ENCODE measurements around the gene ATP1A1. TPM values are rescaled to one million over a fixed set of nuclear protein-coding genes. Genes with fewer than 3 reads are reported as not detected.
A peak's percentile ranks its signal among the peaks of the same experiment; 100 is the strongest.

The ATP1A1 gene
- total and polyA plus RNA-seq, 2 experiments from 2014 or later: 66.4 to 116 TPM

DNA sequence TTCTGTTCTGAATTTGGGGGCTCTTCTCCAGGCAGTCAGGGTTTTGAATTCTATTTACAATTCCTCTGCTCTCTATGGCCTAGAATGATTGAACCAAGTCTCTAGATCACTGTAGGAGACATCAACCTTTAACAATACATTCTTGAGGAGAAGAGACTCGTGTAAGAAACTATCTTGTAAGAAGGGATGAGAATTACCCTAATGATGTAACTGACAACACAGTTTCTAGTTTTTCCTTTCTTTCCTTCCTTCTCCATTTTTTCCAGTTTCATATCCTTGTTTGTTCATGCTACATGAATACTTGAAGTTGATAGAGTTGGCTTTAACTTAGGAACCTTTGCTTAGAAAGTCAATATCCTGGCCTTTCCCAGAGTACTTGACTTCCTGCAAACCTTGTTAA is 1.3 kb upstream of the ATP1A1 start:
- WGBS, 2 experiments (ENCODE audit: low coverage in 1 of 2, low lambda C conversion rate in 2 of 2, missing lambda C conversion rate in 2 of 2): 29 to 39% methylated on average over 1 of the region's 1 CpG

GRCh38 chr1:116372191-116372590 is 853 bp upstream of the ATP1A1 start:
- Histone ChIP-seq H3K27me3 (replicated peaks; ENCODE audit: insufficient read depth) (no peaks in the 10 kb centered on the region), H3K4me1 (ENCODE audit: insufficient read depth) (peaks cover 27% of the 10 kb centered on the region), H3F3A (ENCODE audit: insufficient read depth) (peaks cover 32% of the 10 kb centered on the region), H3K9ac (peak overlapping the region; percentile 95), H3K36me3 (ENCODE audit: low read depth) (no peaks in the 10 kb centered on the region), H3K4me3 (peak overlapping the region; percentile 98), H3K27ac (peak overlapping the region; percentile 56; the same call in 1 of the 2 replicates), H3K9me2 (ENCODE audit: insufficient read depth) (no peaks in the 10 kb centered on the region), H3K79me2 (ENCODE audit: insufficient read depth) (peaks cover 33% of the 10 kb centered on the region), H3K4me2 (ENCODE audit: unreplicated experiment) (peak overlapping the region; percentile 71), H2AFZ (peak overlapping the region; percentile 91), H3K9me3 (ENCODE audit: low read depth) (no peaks in the 10 kb centered on the region), H4K20me1 (ENCODE audit: insufficient read depth) (no peaks in the 10 kb centered on the region)
- WGBS, 2 experiments (ENCODE audit: low coverage in 1 of 2, low lambda C conversion rate in 2 of 2, missing lambda C conversion rate in 2 of 2): 38 to 39% methylated on average over 11 of the region's 11 CpGs
- no peak for TF ChIP-seq EZH2phosphoT487 (IDR thresholded peaks at IDR 0.05; ENCODE audit: insufficient read depth, low read depth)
- TF ChIP-seq EZH2 (IDR thresholded peaks at IDR 0.05; ENCODE audit: insufficient read depth, poor library complexity, severe bottlenecking): no peak
- DNase-seq: no peak
- in situ Hi-C loops (cut with MboI): no loop called here

More for the DNA sequence above, 1.3 kb upstream of the ATP1A1 start:
- DNase-seq: no peak
- H3K4me2 ChIP-seq (ENCODE audit: unreplicated experiment): no peak overlapping the region
- H2AFZ ChIP-seq: peak overlapping the region; percentile 91; the same call in 1 of the 2 replicates
- in situ Hi-C loops (cut with MboI): no loop called here
- no peaks in the 10 kb centered on the region for H3K36me3 ChIP-seq (ENCODE audit: low read depth)
- H4K20me1 ChIP-seq (ENCODE audit: insufficient read depth): no peaks in the 10 kb centered on the region
- H3K9me3 ChIP-seq (ENCODE audit: low read depth): no peaks in the 10 kb centered on the region
- H3K4me1 ChIP-seq (ENCODE audit: insufficient read depth): peaks cover 23% of the 10 kb centered on the region
- TF ChIP-seq EZH2phosphoT487 (IDR thresholded peaks at IDR 0.05; ENCODE audit: insufficient read depth, low read depth) (no peak), EZH2 (IDR thresholded peaks at IDR 0.05; ENCODE audit: insufficient read depth, poor library complexity, severe bottlenecking) (no peak)
- no peak overlapping the region for H3K9ac ChIP-seq
- no peaks in the 10 kb centered on the region for H3K9me2 ChIP-seq (ENCODE audit: insufficient read depth)
- no peak overlapping the region for H3K4me3 ChIP-seq
- peaks cover 28% of the 10 kb centered on the region for H3F3A ChIP-seq (ENCODE audit: insufficient read depth)
- no peaks in the 10 kb centered on the region for H3K27me3 ChIP-seq (replicated peaks; ENCODE audit: insufficient read depth)
- peaks cover 29% of the 10 kb centered on the region for H3K79me2 ChIP-seq (ENCODE audit: insufficient read depth)
- H3K27ac ChIP-seq: no peak overlapping the region

DNA sequence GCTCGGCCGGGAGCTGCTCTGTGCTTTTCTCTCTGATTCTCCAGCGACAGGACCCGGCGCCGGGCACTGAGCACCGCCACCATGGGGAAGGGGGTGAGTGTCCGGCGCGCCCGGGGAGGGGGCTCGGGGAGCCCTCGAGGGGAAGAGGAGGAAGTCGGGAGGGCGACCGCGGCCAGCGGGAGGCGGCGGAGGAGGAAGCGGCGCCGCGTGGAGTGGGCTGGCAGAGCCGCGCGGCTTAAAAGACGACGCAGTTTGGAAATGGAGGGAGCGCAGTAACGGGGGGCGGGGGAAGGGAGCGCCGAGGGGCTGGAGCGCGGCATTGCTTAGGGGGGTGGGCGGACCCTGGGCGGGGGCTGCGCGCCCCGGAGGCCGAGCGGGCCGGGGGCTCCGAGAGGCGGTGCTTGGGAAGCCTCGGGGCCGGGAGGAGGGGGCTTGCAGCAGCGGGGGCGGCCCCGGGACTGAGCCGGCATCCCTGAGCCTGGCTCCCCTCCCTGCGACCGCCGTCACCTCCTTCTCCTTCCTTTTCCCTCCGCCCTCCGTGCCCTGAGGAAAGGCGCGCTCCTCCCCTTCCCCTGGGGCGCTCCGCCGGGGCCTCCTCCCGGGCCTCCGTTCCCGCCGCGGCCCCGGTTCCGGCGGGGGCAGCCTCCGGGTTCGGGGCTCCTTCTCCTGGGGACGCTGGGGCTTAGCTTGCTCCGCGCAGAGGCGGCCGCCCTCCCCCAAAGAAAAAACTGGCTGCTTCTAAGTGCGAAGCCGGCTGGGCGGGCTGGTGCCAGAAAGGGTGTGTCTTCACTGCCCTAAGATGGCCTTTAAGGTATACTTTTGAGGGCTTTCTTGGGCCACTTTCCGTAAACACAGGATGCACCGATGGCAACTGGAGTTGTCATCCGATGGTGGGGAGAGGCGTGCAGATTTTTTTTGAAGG is 648 bp downstream of the ATP1A1 start:
- Histone ChIP-seq H3K79me2 (ENCODE audit: insufficient read depth) (peaks cover 41% of the 10 kb centered on the region), H3K9me2 (ENCODE audit: insufficient read depth) (no peaks in the 10 kb centered on the region), H3K9ac (peak overlapping the region; percentile 95), H3K36me3 (ENCODE audit: low read depth) (no peaks in the 10 kb centered on the region), H3K9me3 (ENCODE audit: low read depth) (no peaks in the 10 kb centered on the region), H3K4me2 (ENCODE audit: unreplicated experiment) (peak overlapping the region; percentile 86), H2AFZ (peak overlapping the region; percentile 78), H3K27ac (peak overlapping the region; percentile 97), H3K4me1 (ENCODE audit: insufficient read depth) (peaks cover 37% of the 10 kb centered on the region), H4K20me1 (ENCODE audit: insufficient read depth) (no peaks in the 10 kb centered on the region), H3K4me3 (peak overlapping the region; percentile 98), H3K27me3 (replicated peaks; ENCODE audit: insufficient read depth) (no peaks in the 10 kb centered on the region), H3F3A (ENCODE audit: insufficient read depth) (peaks cover 46% of the 10 kb centered on the region)
- TF ChIP-seq EZH2 (IDR thresholded peaks at IDR 0.05; ENCODE audit: insufficient read depth, poor library complexity, severe bottlenecking): no peak
- no peak for TF ChIP-seq EZH2phosphoT487 (IDR thresholded peaks at IDR 0.05; ENCODE audit: insufficient read depth, low read depth)
- DNase-seq: peak; percentile 81
- WGBS, 2 experiments (ENCODE audit: low coverage in 1 of 2, low lambda C conversion rate in 2 of 2, missing lambda C conversion rate in 2 of 2): 0 to 1% methylated on average over 12 to 84 of the region's 84 CpGs
- in situ Hi-C loops (cut with MboI): no loop called here

DNA sequence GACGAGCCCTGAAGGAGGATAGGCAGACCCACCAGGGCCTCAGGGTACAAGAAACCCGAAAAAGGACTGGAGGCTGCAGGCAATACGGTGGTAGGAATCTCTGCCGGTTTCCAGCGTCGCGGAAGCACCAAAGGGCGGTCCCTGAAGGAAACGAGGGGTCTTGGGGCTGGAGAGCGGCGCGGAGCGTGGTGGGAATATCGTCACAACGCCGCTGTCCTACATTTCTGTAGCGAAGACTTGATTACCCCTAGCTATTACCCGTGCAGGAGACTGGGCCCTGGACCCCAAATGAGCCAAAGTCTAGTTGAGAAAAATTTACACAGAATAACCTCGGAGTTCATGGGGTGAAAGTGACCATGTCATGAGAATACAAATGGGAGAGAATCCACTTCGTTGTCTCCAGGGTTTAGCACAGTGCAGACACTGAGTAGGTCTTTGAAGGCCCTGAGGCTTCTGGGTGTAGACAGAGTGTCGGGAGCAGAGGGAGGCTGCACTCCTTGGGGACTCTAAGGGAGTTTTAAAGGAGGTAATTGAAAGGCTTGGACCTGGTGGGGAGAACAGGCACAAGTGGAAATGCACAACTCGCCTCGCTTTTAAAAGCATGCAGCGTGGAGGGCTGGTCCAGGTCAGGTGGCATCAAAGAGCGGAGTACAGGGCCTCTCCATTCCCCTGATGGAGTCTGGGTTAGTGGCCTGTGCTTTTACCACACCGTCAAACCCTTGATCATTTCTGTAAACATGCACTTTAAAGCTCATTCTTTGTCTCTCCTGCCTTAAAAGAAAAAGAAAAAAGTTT is 1.5 kb downstream of the ATP1A1 start:
- H3K4me1 ChIP-seq (ENCODE audit: insufficient read depth): peaks cover 46% of the 10 kb centered on the region
- peaks cover 49% of the 10 kb centered on the region for H3K79me2 ChIP-seq (ENCODE audit: insufficient read depth)

More for the DNA sequence above, 1.5 kb downstream of the ATP1A1 start:
- 15 to 18% methylated on average over 26 of the region's 26 CpGs for WGBS, 2 experiments (ENCODE audit: low coverage in 1 of 2, low lambda C conversion rate in 2 of 2, missing lambda C conversion rate in 2 of 2)
- peak; percentile 45 for DNase-seq
- Histone ChIP-seq H3K4me3 (peak overlapping the region; percentile 98), H4K20me1 (ENCODE audit: insufficient read depth) (no peaks in the 10 kb centered on the region), H3K27me3 (replicated peaks; ENCODE audit: insufficient read depth) (no peaks in the 10 kb centered on the region), H3F3A (ENCODE audit: insufficient read depth) (peaks cover 55% of the 10 kb centered on the region), H3K27ac (peak overlapping the region; percentile 97), H3K36me3 (ENCODE audit: low read depth) (no peaks in the 10 kb centered on the region), H2AFZ (peak overlapping the region; percentile 78), H3K9ac (peak overlapping the region; percentile 95), H3K9me2 (ENCODE audit: insufficient read depth) (no peaks in the 10 kb centered on the region), H3K9me3 (ENCODE audit: low read depth) (no peaks in the 10 kb centered on the region), H3K4me2 (ENCODE audit: unreplicated experiment) (peak overlapping the region; percentile 86)
- TF ChIP-seq EZH2 (IDR thresholded peaks at IDR 0.05; ENCODE audit: insufficient read depth, poor library complexity, severe bottlenecking) (no peak), EZH2phosphoT487 (IDR thresholded peaks at IDR 0.05; ENCODE audit: insufficient read depth, low read depth) (no peak)
- in situ Hi-C loops (cut with MboI): no loop called here

All from GM23248 (cell line).